Gastrocnemius medialis (tissue), 4 donors: ENCODE measurements around the gene RGPD6.
"Not testable (repeated sequence)": the region's sequence is repeated elsewhere in the genome, so short reads cannot be mapped to it uniquely, and the experiment has no call there.

Experiments
- CTCF ChIP-seq, 5 experiments: fragments of 450-650 bp in 3 of 5; fragments of 200-600 bp in 2 of 5; sonication (generic) in 2 of 5; IDR thresholded peaks in 4 of 5; conservative IDR thresholded peaks in 1 of 5; 1 replicate in 4 of 5; 2 replicates in 1 of 5; pipeline ENCODE4 v1.5.1; 2016 to 2019; ENCODE audit warnings: antibody characterized with exemption in 5 of 5, mild to moderate bottlenecking in 3 of 5, moderate library complexity in 3 of 5
- POLR2A ChIP-seq, 2 donors: fragments of 450-650 bp; IDR thresholded peaks; one replicate each; pipeline ENCODE4 v1.6.1; 2017; ENCODE audit warnings: antibody characterized with exemption in 2 of 2, mild to moderate bottlenecking in 2 of 2, moderate library complexity in 2 of 2

GRCh38 chr2:110482697-110483096 is 94.3 kb downstream of the RGPD6 start:
- TF ChIP-seq POLR2A (IDR thresholded peaks at IDR 0.05); CTCF (IDR thresholded peaks at IDR 0.05 in 4 of 5, conservative IDR thresholded peaks at IDR 0.05 in 1 of 5): not testable (repeated sequence)
